GM06990 (cell line): ENCODE measurements around the gene C12orf43.

ENCODE experiments used
- DNase-seq: peaks from one replicate; pipeline ENCODE4 v3.0.0-alpha.2; 2011; ENCODE audit not compliant: insufficient read length; ENCODE audit errors: extremely low read depth
- H3K27me3 ChIP-seq: replicated peaks from 2 replicates; pipeline ENCODE4 v1.6.0; 2011; ENCODE audit warnings: low read length; ENCODE audit not compliant: control insufficient read depth, insufficient read depth
- H3K36me3 ChIP-seq: 2 replicates; pipeline ENCODE4 v1.5.1; 2011; ENCODE audit warnings: low read length; ENCODE audit not compliant: control insufficient read depth, insufficient read depth
- H3K4me3 ChIP-seq: replicated peaks from 2 replicates; pipeline ENCODE4 v1.5.1; 2011; ENCODE audit warnings: low read depth, mild to moderate bottlenecking, control low read depth, low read length
- CTCF ChIP-seq: IDR thresholded peaks from 2 replicates; pipeline ENCODE4 v1.5.1; 2011; ENCODE audit warnings: low read length, control low read depth, mild to moderate bottlenecking, inconsistent platforms; ENCODE audit not compliant: insufficient read depth, poor library complexity, severe bottlenecking

C12orf43 gene

DNA sequence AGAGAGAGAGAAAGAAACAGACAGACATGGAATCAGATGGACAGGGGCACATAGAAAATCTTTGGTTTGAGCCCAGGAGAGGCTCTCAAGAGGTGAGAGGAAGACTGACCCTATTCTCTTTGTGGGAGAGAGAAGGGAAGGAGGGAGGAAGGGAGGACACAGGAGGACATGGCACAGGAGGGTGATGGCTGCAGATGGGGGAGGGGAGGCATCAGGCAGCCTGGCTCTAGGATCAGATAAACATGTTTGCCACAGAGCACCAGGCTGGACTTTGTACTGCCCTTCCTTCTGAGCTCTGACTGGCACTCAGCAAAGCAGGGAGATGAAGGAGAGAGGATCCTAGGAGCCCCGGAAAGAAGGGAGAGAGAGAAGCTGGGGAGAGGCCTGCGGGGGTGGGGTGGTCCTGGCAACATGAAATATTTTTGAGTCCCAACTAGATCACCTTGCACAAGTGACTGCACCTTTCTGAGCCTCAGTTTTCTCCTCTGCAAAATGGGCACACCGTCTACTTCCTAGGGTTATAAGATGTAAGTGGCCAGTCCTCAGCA lies 31.9 kb downstream of the C12orf43 start:
- no peak for TF ChIP-seq CTCF
- Histone ChIP-seq H3K36me3 (no peaks in the 10 kb centered on the region), H3K27me3 (no peaks in the 10 kb centered on the region), H3K4me3 (no peak overlapping the region)
- no peak for DNase-seq

GRCh38 chr12:120983759-120984158 lies 32.5 kb downstream of the C12orf43 start:
- TF ChIP-seq CTCF: no peak
- no peak for DNase-seq
- H3K4me3 ChIP-seq: no peak overlapping the region
- no peaks in the 10 kb centered on the region for H3K36me3 ChIP-seq
- no peaks in the 10 kb centered on the region for H3K27me3 ChIP-seq

DNA sequence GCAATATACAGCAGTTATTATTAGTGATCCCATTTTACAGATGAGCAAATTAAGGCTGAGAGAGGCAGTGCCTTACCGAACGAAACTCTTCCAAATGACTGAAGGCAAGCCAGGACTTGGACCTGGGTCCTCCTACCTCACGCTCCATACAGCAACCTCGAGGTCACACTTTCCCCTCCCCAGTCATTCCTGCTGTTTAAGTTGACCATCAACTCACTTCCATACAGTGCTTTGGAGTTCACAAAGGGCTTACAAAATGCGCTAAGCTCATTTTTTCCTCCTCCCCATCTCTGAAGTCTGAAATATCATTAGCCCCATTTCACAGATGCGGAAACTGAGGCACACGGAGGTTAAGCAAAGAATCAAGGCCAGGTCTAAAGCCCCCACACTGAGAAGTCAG lies 33.6 kb downstream of the C12orf43 start:
- no peak for DNase-seq
- no peaks in the 10 kb centered on the region for H3K27me3 ChIP-seq

DNA sequence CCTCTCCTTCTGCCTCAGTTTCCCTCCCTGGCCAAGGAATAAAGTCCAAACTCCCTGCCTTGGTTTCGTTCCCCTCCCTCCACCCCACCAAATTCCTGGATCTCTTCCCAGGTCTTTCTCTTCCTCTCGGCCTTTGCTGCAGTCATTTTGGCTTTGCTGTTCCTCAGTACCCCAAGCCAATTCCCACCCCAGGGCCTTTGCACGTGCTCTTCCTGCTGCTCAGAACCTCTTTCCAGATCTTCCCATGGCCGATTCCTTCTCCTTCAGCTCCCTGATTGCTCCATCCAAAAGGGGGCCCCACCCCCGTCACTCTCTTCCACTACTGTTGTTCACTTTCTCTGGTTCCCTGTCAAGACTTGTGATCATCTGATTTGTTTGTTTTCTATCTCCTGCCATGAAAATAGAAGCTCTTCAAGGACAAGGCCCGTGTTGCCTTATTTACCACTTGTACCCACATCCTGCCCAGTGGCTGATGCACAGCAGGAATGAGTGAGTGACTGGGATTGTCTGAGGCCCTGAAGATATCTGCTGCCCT lies 34.8 kb downstream of the C12orf43 start:
- no peak for DNase-seq
- Histone ChIP-seq H3K36me3 (no peaks in the 10 kb centered on the region), H3K27me3 (no peaks in the 10 kb centered on the region), H3K4me3 (no peak overlapping the region)
- no peak for TF ChIP-seq CTCF

More for the DNA sequence above, 33.6 kb downstream of the C12orf43 start:
- Histone ChIP-seq H3K36me3 (no peaks in the 10 kb centered on the region), H3K4me3 (no peak overlapping the region)
- TF ChIP-seq CTCF: no peak

- no peak for DNase-seq
- TF ChIP-seq CTCF: no peak
- no peaks in the 10 kb centered on the region for H3K36me3 ChIP-seq
- H3K4me3 ChIP-seq: no peak overlapping the region
- H3K27me3 ChIP-seq: no peaks in the 10 kb centered on the region
Observed at GRCh38 chr12:120980800-120981368, 35.4 kb downstream of the C12orf43 start.
